Measurements from ENCODE around the gene COL9A3.

DNA sequence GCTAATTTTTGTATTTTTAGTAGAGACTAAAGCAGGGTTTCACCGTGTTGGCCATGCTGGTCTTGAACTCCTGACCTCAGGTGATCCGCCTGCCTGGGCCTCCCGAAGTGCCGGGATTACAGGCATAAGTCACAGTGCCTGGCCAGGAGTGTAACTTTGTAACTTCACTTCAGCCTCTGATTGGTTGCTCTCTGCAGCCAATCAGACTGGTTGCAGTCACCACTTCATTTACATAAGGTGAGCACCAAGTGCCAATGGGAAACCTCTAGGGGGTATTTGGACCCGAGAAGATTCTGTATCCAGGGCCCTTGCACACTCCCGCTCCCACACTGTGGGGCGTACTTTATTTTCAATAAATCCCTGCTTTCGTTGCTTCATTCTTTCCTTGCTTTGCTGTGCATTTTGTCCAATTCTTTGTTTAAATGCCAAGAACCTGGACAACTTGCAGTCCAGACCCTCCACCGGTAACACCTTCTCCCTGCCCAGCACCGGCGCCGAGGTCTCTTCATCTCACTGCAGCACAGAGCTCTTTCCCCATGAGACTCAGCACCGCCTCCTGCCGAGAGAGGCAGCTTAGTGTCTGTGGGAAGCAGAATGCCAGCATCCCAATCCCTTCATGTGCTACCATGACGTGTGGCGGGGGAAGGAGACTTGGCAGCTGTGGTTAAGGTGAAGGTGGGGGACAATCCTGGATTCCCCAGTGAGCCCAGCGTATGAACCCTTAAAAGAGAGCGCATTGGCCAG lies 34.5 kb upstream of the COL9A3 start:
- TF ChIP-seq, protein P1, sequence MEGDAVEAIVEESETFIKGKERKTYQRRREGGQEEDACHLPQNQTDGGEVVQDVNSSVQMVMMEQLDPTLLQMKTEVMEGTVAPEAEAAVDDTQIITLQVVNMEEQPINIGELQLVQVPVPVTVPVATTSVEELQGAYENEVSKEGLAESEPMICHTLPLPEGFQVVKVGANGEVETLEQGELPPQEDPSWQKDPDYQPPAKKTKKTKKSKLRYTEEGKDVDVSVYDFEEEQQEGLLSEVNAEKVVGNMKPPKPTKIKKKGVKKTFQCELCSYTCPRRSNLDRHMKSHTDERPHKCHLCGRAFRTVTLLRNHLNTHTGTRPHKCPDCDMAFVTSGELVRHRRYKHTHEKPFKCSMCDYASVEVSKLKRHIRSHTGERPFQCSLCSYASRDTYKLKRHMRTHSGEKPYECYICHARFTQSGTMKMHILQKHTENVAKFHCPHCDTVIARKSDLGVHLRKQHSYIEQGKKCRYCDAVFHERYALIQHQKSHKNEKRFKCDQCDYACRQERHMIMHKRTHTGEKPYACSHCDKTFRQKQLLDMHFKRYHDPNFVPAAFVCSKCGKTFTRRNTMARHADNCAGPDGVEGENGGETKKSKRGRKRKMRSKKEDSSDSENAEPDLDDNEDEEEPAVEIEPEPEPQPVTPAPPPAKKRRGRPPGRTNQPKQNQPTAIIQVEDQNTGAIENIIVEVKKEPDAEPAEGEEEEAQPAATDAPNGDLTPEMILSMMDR (IDR thresholded peaks at IDR 0.05; ENCODE audit: low read depth, low read length): no peak
- no peak for TF ChIP-seq EZH2phosphoT487 (IDR thresholded peaks at IDR 0.05; ENCODE audit: low read depth)

All from OCI-LY3 (cell line).